SK-N-SH treated with all-trans-retinoic acid at 6 μM for 48 hours (cell line): ENCODE data around the gene CCDC24.

ENCODE experiments used
- ARNTL ChIP-seq: fragments of 450-650 bp; formaldehyde crosslinking; IDR thresholded peaks from 2 replicates; pipeline ENCODE4 v1.5.0; 2020; ENCODE audit warnings: low read depth, mild to moderate bottlenecking, moderate library complexity, borderline replicate concordance
- BACH2 ChIP-seq: fragments of 250-450 bp; sonication (Bioruptor Pico); IDR thresholded peaks from 2 replicates; pipeline ENCODE4 v1.9.0; 2021; ENCODE audit warnings: mild to moderate bottlenecking, borderline replicate concordance
- GLIS3 ChIP-seq: fragments of 250-450 bp; sonication (Bioruptor Pico); IDR thresholded peaks from 2 replicates; pipeline ENCODE4 v1.5.0; 2020; ENCODE audit warnings: mild to moderate bottlenecking, moderate library complexity
- ISL1 ChIP-seq: fragments of 250-450 bp; sonication (Bioruptor Pico); IDR thresholded peaks from 2 replicates; pipeline ENCODE4 v2.1.2; 2022; ENCODE audit warnings: mild to moderate bottlenecking, moderate library complexity
- PATZ1 ChIP-seq: fragments of 250-450 bp; sonication (Bioruptor Pico); IDR thresholded peaks from 2 replicates; pipeline ENCODE4 v1.8.0; 2020; ENCODE audit warnings: mild to moderate bottlenecking, moderate library complexity, borderline replicate concordance
- SNAI2 ChIP-seq: fragments of 250-450 bp; sonication (Bioruptor Pico); IDR thresholded peaks from 2 replicates; pipeline ENCODE4 v1.5.0; 2020; ENCODE audit warnings: mild to moderate bottlenecking, moderate library complexity
- TOX ChIP-seq: fragments of 250-450 bp; sonication (Bioruptor Pico); IDR thresholded peaks from 2 replicates; pipeline ENCODE4 v1.8.0; 2021; ENCODE audit warnings: mild to moderate bottlenecking, moderate library complexity, borderline replicate concordance
- ZC3H10 ChIP-seq: fragments of 250-450 bp; sonication (Bioruptor Pico); IDR thresholded peaks from 2 replicates; pipeline ENCODE4 v1.5.1; 2021; ENCODE audit warnings: mild to moderate bottlenecking, moderate library complexity
- ZFP3 ChIP-seq: fragments of 250-450 bp; sonication (Bioruptor Pico); IDR thresholded peaks from 2 replicates; pipeline ENCODE4 v1.5.0; 2020; ENCODE audit warnings: mild to moderate bottlenecking, moderate library complexity
- ZFP30 ChIP-seq: fragments of 450-650 bp; formaldehyde crosslinking; IDR thresholded peaks from 2 replicates; pipeline ENCODE4 v1.5.0; 2022; ENCODE audit warnings: mild to moderate bottlenecking, moderate library complexity
- ZNF70 ChIP-seq: fragments of 450-650 bp; formaldehyde crosslinking; IDR thresholded peaks from 2 replicates; pipeline ENCODE4 v1.5.0; 2020; ENCODE audit warnings: mild to moderate bottlenecking, moderate library complexity

GRCh38 chr1:43942411-43942810, 49.0 kb upstream of the CCDC24 start:
- TF ChIP-seq ZFP3 (CRISPR knock-in tag) (no peak), BACH2 (CRISPR knock-in tag) (no peak), ISL1 (CRISPR knock-in tag) (no peak), ARNTL (CRISPR knock-in tag) (no peak), SNAI2 (no peak), TOX (CRISPR knock-in tag) (no peak), PATZ1 (CRISPR knock-in tag) (no peak), ZC3H10 (CRISPR knock-in tag) (no peak), ZFP30 (no peak), GLIS3 (no peak), ZNF70 (CRISPR knock-in tag) (no peak)
